SU-DHL-6 (cell line): Measurements from ENCODE around the gene PDCD1.

ENCODE experiments used
- EZH2phosphoT487 ChIP-seq: fragments of 200-600 bp; sonication (generic), shearing (Covaris generic); conservative IDR thresholded peaks from 2 replicates; pipeline ENCODE4 v1.6.1; 2018; ENCODE audit warnings: mild to moderate bottlenecking, antibody characterized with exemption, low read length, moderate library complexity, mixed read lengths
- TF ChIP-seq, protein P1 (sequence below): fragments of 200-600 bp; sonication (generic); IDR thresholded peaks from one replicate; pipeline ENCODE4 v1.5.1; 2017; ENCODE audit warnings: antibody characterized with exemption, mild to moderate bottlenecking, low read length, moderate library complexity; ENCODE audit not compliant: insufficient read depth, poor library complexity, severe bottlenecking

DNA sequence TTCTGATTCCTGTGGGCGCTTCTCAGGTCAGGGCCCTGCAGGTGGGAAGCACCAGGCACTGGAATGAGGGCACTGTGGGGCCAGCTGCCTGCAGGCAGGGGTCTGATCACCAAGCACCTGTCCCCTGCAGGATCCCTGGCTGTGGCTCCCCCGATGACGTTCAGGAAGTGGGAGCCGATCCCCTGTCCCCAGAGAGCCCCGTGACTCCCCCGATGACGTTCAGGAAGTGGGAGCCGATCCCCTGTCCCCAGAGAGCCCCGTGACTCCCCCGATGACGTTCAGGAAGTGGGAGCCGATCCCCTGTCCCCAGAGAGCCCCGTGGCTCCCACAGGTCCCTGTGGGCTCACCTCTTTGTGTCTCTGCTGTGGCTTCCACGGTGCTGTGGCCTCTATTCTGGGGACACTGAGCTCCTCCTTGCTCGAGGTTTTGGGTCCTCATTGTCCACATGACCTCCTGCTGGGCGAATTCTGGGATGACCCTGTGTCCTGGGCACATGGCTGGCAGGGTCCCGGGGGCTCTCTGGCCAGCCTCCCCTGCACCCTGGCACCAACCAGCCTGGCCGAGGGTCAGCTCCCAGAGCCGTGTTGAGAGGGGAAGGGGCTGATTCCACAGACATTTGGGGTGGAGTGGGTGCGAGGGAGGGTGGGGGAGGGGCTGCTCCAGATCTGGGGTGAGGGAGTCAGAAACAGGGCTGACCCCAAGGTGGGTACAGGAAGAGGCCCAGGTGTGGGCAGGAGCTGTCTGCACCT lies 44.9 kb downstream of the PDCD1 start:
- TF ChIP-seq, protein P1, sequence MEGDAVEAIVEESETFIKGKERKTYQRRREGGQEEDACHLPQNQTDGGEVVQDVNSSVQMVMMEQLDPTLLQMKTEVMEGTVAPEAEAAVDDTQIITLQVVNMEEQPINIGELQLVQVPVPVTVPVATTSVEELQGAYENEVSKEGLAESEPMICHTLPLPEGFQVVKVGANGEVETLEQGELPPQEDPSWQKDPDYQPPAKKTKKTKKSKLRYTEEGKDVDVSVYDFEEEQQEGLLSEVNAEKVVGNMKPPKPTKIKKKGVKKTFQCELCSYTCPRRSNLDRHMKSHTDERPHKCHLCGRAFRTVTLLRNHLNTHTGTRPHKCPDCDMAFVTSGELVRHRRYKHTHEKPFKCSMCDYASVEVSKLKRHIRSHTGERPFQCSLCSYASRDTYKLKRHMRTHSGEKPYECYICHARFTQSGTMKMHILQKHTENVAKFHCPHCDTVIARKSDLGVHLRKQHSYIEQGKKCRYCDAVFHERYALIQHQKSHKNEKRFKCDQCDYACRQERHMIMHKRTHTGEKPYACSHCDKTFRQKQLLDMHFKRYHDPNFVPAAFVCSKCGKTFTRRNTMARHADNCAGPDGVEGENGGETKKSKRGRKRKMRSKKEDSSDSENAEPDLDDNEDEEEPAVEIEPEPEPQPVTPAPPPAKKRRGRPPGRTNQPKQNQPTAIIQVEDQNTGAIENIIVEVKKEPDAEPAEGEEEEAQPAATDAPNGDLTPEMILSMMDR, result no peak
- no peak for TF ChIP-seq EZH2phosphoT487
